Caco-2 (cell line): ENCODE data around the gene PRR19. TPM values are rescaled to one million over a fixed set of nuclear protein-coding genes. Genes with fewer than 3 reads are reported as not detected.

Experiments
- BruUV-seq: library from RNA; stranded (reverse); fragments of 400-500 nt; replicated peaks from 2 replicates; lab custom pipeline; 2021; lab: Mats Ljungman, UMichigan
- CTCF ChIA-PET: fragments of 300-600 bp; sonication (Branson Sonifier 250); formaldehyde crosslinking; loops from one replicate; lab custom pipeline; 2022; ENCODE audit warnings: antibody characterized with exemption; lab: Charles Lee
- POLR2A ChIA-PET: fragments of 300-600 bp; sonication (Branson Sonifier 250); formaldehyde crosslinking; loops from one replicate; lab custom pipeline; 2022; ENCODE audit warnings: antibody characterized with exemption; lab: Charles Lee
- DNase-seq, 2 experiments: peaks; one replicate each; pipeline versions ENCODE4 v3.0.0 to v3.0.0-alpha.2; 2020 to 2022
- H3K27me3 ChIP-seq: replicated peaks from 2 replicates; pipeline ENCODE4 v1.6.0; 2011; ENCODE audit warnings: low read length; ENCODE audit not compliant: control insufficient read depth, insufficient read depth
- H3K36me3 ChIP-seq: 2 replicates; pipeline ENCODE4 v1.5.1; 2011; ENCODE audit warnings: low read length; ENCODE audit not compliant: control insufficient read depth, insufficient read depth
- H3K4me1 ChIP-seq: fragments of 250-450 bp; sonication (Bioruptor Pico); 2 replicates; pipeline ENCODE4 v1.5.1; 2020; ENCODE audit warnings: mild to moderate bottlenecking
- H3K4me3 ChIP-seq: 2 replicates; pipeline ENCODE4 v1.5.1; 2011; ENCODE audit warnings: low read depth, mild to moderate bottlenecking, control low read depth, low read length
- H3K9me3 ChIP-seq: fragments of 250-450 bp; sonication (Bioruptor Pico); 2 replicates; pipeline ENCODE4 v1.5.1; 2020; ENCODE audit warnings: mild to moderate bottlenecking, moderate library complexity
- H3K27ac Mint-ChIP-seq: one replicate; pipeline ENCODE4 v1.8.0; 2022; ENCODE audit warnings: mixed read lengths; ENCODE audit not compliant: unreplicated experiment
- H3K27me3 Mint-ChIP-seq: one replicate; pipeline ENCODE4 v1.8.0; 2022; ENCODE audit warnings: mixed read lengths; ENCODE audit not compliant: insufficient read depth, unreplicated experiment
- H3K36me3 Mint-ChIP-seq: one replicate; pipeline ENCODE4 v1.8.0; 2022; ENCODE audit warnings: mild to moderate bottlenecking, mixed read lengths; ENCODE audit not compliant: insufficient read depth, unreplicated experiment
- H3K4me1 Mint-ChIP-seq: one replicate; pipeline ENCODE4 v1.8.0; 2022; ENCODE audit warnings: low read depth, mixed read lengths; ENCODE audit not compliant: unreplicated experiment
- H3K4me3 Mint-ChIP-seq: one replicate; pipeline ENCODE4 v1.8.0; 2022; ENCODE audit warnings: mild to moderate bottlenecking, moderate library complexity, mixed read lengths; ENCODE audit not compliant: unreplicated experiment
- H3K9me3 Mint-ChIP-seq: one replicate; pipeline ENCODE4 v1.8.0; 2022; ENCODE audit warnings: mixed read lengths; ENCODE audit not compliant: unreplicated experiment
- CTCF ChIP-seq, 2 experiments: fragments of 200-600 bp in 1 of 2; IDR thresholded peaks; 1 replicate in 1 of 2; 2 replicates in 1 of 2; pipeline versions ENCODE4 v1.5.1 to v1.8.0; 2011 to 2022; ENCODE audit warnings: antibody characterized with exemption in 1 of 2, control low read depth in 1 of 2, inconsistent platforms in 1 of 2, low read depth in 1 of 2, low read length in 1 of 2, mild to moderate bottlenecking in 1 of 2, moderate library complexity in 1 of 2; ENCODE audit not compliant: insufficient read depth in 1 of 2, severe bottlenecking in 1 of 2, unreplicated experiment in 1 of 2
- intact Hi-C: fragments of 100-400 bp; cut with micrococcal nuclease; formaldehyde crosslinking; loops from one replicate; pipeline ENCODE4 v1.10.0; 2022; ENCODE audit not compliant: unreplicated experiment
- total RNA-seq: library from RNA; stranded (reverse); gene quantifications from 2 replicates; pipeline ENCODE4 v1.2.3, GENCODE V29; 2022

Gene PRR19
- total RNA-seq, 1 experiment from 2014 or later: 2.8 TPM

- no peaks in the 10 kb centered on the region for H3K27me3 Mint-ChIP-seq
- no peak for TF ChIP-seq CTCF (IDR thresholded peaks at IDR 0.05; ENCODE audit: insufficient read depth in 1 of 2, low read depth in 1 of 2, low read length in 1 of 2, severe bottlenecking in 1 of 2, unreplicated experiment in 1 of 2)
- POLR2A ChIA-PET: no interaction called here
- H3K4me1 Mint-ChIP-seq: no peaks in the 10 kb centered on the region
- H3K9me3 ChIP-seq: no peaks in the 10 kb centered on the region
- H3K4me3 Mint-ChIP-seq: no peak overlapping the region
- H3K36me3 Mint-ChIP-seq: peaks cover 11% of the 10 kb centered on the region
- H3K4me3 ChIP-seq: no peak overlapping the region
- H3K36me3 ChIP-seq: no peaks in the 10 kb centered on the region
- no peaks in the 10 kb centered on the region for H3K27me3 ChIP-seq
- CTCF ChIA-PET: interaction anchor here (0.6 kb wide), 1 partner anchor 396 kb away, joined by 3 read pairs; no protein-coding TSS in a partner anchor
- intact Hi-C loops: no loop called here
- H3K9me3 Mint-ChIP-seq: no peaks in the 10 kb centered on the region
- no TSS peak for BruUV-seq
- peaks cover 10% of the 10 kb centered on the region; the same call in 1 of the 2 replicates for H3K4me1 ChIP-seq
- no peak overlapping the region for H3K27ac Mint-ChIP-seq
- DNase-seq: no peak
These were observed 29.9 kb upstream of the PRR19 start for GRCh38 chr19:42271861-42272534.

GRCh38 chr19:42272535-42272897 is 29.4 kb upstream of the PRR19 start:
- H3K36me3 ChIP-seq: no peaks in the 10 kb centered on the region
- Mint-ChIP-seq H3K9me3 (no peaks in the 10 kb centered on the region), H3K36me3 (peaks cover 11% of the 10 kb centered on the region), H3K4me3 (no peak overlapping the region), H3K27ac (no peak overlapping the region), H3K4me1 (no peaks in the 10 kb centered on the region), H3K27me3 (no peaks in the 10 kb centered on the region)
- H3K27me3 ChIP-seq: no peaks in the 10 kb centered on the region
- no peak for DNase-seq
- H3K9me3 ChIP-seq: no peaks in the 10 kb centered on the region
- CTCF ChIA-PET: no interaction called here
- no peak for TF ChIP-seq CTCF (IDR thresholded peaks at IDR 0.05; ENCODE audit: insufficient read depth in 1 of 2, low read depth in 1 of 2, low read length in 1 of 2, severe bottlenecking in 1 of 2, unreplicated experiment in 1 of 2)
- no TSS peak for BruUV-seq
- no peak overlapping the region for H3K4me3 ChIP-seq
- POLR2A ChIA-PET: no interaction called here
- H3K4me1 ChIP-seq: peaks cover 10% of the 10 kb centered on the region; the same call in 1 of the 2 replicates
- intact Hi-C loops: no loop called here

- H3K9me3 Mint-ChIP-seq: no peaks in the 10 kb centered on the region
- BruUV-seq: no TSS peak
- DNase-seq: no peak
- H3K36me3 Mint-ChIP-seq: peaks cover 11% of the 10 kb centered on the region
- Histone ChIP-seq H3K27me3 (no peaks in the 10 kb centered on the region), H3K9me3 (no peaks in the 10 kb centered on the region), H3K36me3 (no peaks in the 10 kb centered on the region), H3K4me3 (no peak overlapping the region), H3K4me1 (peaks cover 10% of the 10 kb centered on the region; the same call in 1 of the 2 replicates)
- H3K4me1 Mint-ChIP-seq: peaks cover 1% of the 10 kb centered on the region
- no peak overlapping the region for H3K27ac Mint-ChIP-seq
- POLR2A ChIA-PET: no interaction called here
- CTCF ChIA-PET: no interaction called here
- TF ChIP-seq CTCF (IDR thresholded peaks at IDR 0.05; ENCODE audit: insufficient read depth in 1 of 2, low read depth in 1 of 2, low read length in 1 of 2, severe bottlenecking in 1 of 2, unreplicated experiment in 1 of 2): no peak
- H3K27me3 Mint-ChIP-seq: no peaks in the 10 kb centered on the region
- no peak overlapping the region for H3K4me3 Mint-ChIP-seq
- intact Hi-C loops: no loop called here
These were observed 28.9 kb upstream of the PRR19 start for GRCh38 chr19:42272989-42273406.
